ENCODE measurements around the gene TNFRSF14.

Gene TNFRSF14

DNA sequence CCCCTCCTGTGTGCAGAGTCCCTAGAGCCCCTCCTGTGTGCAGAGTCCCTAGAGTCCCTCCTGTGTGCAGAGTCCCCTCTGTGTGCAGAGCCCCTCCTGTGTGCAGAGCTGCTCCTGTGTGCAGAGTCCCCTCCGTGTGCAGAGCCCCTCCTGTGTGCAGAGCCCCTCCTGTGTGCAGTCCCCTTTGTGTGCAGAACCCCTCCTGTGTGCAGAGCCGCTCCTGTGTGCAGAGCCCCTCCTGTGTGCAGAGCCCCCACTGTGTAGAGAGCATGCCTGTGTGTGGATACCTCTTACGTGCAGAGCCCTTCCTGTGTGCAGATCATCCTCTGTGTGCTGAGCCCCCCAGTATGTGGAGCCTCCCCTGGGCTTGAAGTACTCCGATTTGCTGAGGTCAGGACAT lies 17.8 kb upstream of the TNFRSF14 start:
- no peak for DNase-seq (ENCODE audit: low read depth)
- TF ChIP-seq, protein P1, sequence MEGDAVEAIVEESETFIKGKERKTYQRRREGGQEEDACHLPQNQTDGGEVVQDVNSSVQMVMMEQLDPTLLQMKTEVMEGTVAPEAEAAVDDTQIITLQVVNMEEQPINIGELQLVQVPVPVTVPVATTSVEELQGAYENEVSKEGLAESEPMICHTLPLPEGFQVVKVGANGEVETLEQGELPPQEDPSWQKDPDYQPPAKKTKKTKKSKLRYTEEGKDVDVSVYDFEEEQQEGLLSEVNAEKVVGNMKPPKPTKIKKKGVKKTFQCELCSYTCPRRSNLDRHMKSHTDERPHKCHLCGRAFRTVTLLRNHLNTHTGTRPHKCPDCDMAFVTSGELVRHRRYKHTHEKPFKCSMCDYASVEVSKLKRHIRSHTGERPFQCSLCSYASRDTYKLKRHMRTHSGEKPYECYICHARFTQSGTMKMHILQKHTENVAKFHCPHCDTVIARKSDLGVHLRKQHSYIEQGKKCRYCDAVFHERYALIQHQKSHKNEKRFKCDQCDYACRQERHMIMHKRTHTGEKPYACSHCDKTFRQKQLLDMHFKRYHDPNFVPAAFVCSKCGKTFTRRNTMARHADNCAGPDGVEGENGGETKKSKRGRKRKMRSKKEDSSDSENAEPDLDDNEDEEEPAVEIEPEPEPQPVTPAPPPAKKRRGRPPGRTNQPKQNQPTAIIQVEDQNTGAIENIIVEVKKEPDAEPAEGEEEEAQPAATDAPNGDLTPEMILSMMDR (conservative IDR thresholded peaks at IDR 0.05; ENCODE audit: low read length): no peak
- H3K4me3 ChIP-seq (ENCODE audit: low read length): no peak overlapping the region

- no peak for DNase-seq (ENCODE audit: low read depth)
- H3K4me3 ChIP-seq (ENCODE audit: low read length): no peak overlapping the region
- TF ChIP-seq, protein P1 (conservative IDR thresholded peaks at IDR 0.05; ENCODE audit: low read length): no peak
Observed at GRCh38 chr1:2538872-2539271, 17.3 kb upstream of the TNFRSF14 start.

- no peak overlapping the region for H3K4me3 ChIP-seq (ENCODE audit: low read length)
- TF ChIP-seq, protein P1 (conservative IDR thresholded peaks at IDR 0.05; ENCODE audit: low read length): no peak; the same call in none of the 2 replicates
- no peak for DNase-seq (ENCODE audit: low read depth)
Observed at GRCh38 chr1:2539312-2539907, 16.8 kb upstream of the TNFRSF14 start.

GRCh38 chr1:2540816-2541492 lies 15.2 kb upstream of the TNFRSF14 start:
- DNase-seq (ENCODE audit: low read depth): no peak
- TF ChIP-seq, protein P1 (conservative IDR thresholded peaks at IDR 0.05; ENCODE audit: low read length): no peak
- no peak overlapping the region for H3K4me3 ChIP-seq (ENCODE audit: low read length)

- no peak overlapping the region for H3K4me3 ChIP-seq (ENCODE audit: low read length)
- TF ChIP-seq, protein P1 (conservative IDR thresholded peaks at IDR 0.05; ENCODE audit: low read length): no peak
- DNase-seq (ENCODE audit: low read depth): no peak
Observed at GRCh38 chr1:2541619-2542245, 14.4 kb upstream of the TNFRSF14 start.

DNA sequence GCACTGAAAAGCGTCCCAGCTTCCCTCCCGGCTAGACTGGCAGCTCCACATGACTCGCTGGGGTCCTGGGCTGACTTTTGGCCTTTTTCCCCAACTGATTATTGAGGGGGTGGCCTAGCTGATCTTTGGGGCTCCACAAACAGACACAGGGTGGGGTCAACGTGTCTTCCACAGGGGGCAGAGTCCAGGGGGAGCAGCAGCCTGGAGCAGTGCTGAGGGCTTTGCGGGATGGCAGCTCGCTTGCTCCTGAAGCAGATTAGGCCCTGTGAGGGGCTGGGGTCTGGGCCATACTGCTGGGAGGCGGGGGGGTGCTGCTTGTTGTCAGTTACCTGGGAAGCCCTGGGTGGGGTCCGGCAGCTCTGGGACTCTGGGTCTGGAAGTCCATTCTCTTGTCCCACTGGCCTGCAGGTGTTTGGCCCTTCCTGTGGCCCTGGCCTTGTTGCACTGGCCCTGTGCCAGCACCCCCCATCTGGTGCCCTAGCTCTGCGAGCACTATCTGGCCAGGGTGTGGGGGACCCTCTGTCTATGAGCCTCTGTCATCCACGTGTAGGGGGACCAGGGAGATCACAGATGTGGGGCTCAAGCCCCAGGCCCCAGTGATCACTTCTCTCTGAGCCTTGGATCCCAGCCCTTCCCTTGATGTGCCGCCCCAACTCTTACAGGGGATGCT lies 13.8 kb upstream of the TNFRSF14 start:
- no peak for DNase-seq (ENCODE audit: low read depth)
- H3K4me3 ChIP-seq (ENCODE audit: low read length): no peak overlapping the region
- TF ChIP-seq, protein P1 (conservative IDR thresholded peaks at IDR 0.05; ENCODE audit: low read length): no peak

Measured in AG10803 (cell line).